Liver (tissue), 9 donors: ENCODE measurements around the gene CILP. TPM values are rescaled to one million over a fixed set of nuclear protein-coding genes. Genes with fewer than 3 reads are reported as not detected.

ENCODE experiments used
- DNase-seq: peaks from one replicate; pipeline ENCODE4 v3.0.0-alpha.2; 2017; ENCODE audit warnings: low spot score
- H3K27ac ChIP-seq, 2 donors: one replicate each; pipeline ENCODE4 v1.7.0; 2013; ENCODE audit warnings: inconsistent platforms in 2 of 2, low read length in 2 of 2, control low read depth in 1 of 2, low read depth in 1 of 2, mild to moderate bottlenecking in 1 of 2
- H3K27me3 ChIP-seq, 4 donors: one replicate each; pipeline versions ENCODE4 v1.6.1 to v1.7.0; 2013; ENCODE audit warnings: low read length in 3 of 4, inconsistent platforms in 1 of 4, mild to moderate bottlenecking in 1 of 4, moderate library complexity in 1 of 4; ENCODE audit not compliant: control insufficient read depth in 4 of 4, insufficient read depth in 4 of 4
- H3K36me3 ChIP-seq, 4 donors: one replicate each; pipeline versions ENCODE4 v1.6.1 to v1.7.0; 2013; ENCODE audit warnings: low read length in 3 of 4, mild to moderate bottlenecking in 3 of 4, low read depth in 1 of 4, moderate library complexity in 1 of 4; ENCODE audit not compliant: control insufficient read depth in 4 of 4, insufficient read depth in 3 of 4
- H3K4me1 ChIP-seq, 4 donors: one replicate each; pipeline versions ENCODE4 v1.6.1 to v1.7.0; 2013; ENCODE audit warnings: low read length in 3 of 4, mild to moderate bottlenecking in 3 of 4, moderate library complexity in 1 of 4; ENCODE audit not compliant: control insufficient read depth in 4 of 4, insufficient read depth in 4 of 4
- H3K4me3 ChIP-seq, 3 donors: one replicate each; pipeline versions ENCODE4 v1.6.1 to v1.7.0; 2013; ENCODE audit warnings: low read length in 3 of 3, control low read depth in 1 of 3, low read depth in 1 of 3, mild to moderate bottlenecking in 1 of 3
- H3K9ac ChIP-seq, 2 donors: one replicate each; pipeline ENCODE4 v1.7.0; 2013; ENCODE audit warnings: low read length in 2 of 2, mild to moderate bottlenecking in 2 of 2, moderate library complexity in 2 of 2, control low read depth in 1 of 2, low read depth in 1 of 2
- H3K9me3 ChIP-seq, 4 donors: one replicate each; pipeline versions ENCODE4 v1.6.1 to v1.7.0; 2013; ENCODE audit warnings: low read length in 3 of 4; ENCODE audit not compliant: control insufficient read depth in 4 of 4
- ATF3 ChIP-seq: IDR thresholded peaks from 2 replicates; pipeline ENCODE4 v1.6.1; 2016; ENCODE audit warnings: antibody characterized with exemption
- CTCF ChIP-seq: fragments of 150-350 bp; IDR thresholded peaks from 2 replicates; pipeline ENCODE4 v1.5.1; 2017; ENCODE audit warnings: improper control_type of control experiment, low read depth, low read length; ENCODE audit not compliant: missing input control
- EGR1 ChIP-seq, 2 donors: IDR thresholded peaks; 2 replicates each; pipeline ENCODE4 v1.6.1; 2016 to 2018; ENCODE audit warnings: antibody characterized with exemption in 2 of 2, low read depth in 2 of 2
- FOXA2 ChIP-seq: IDR thresholded peaks from 2 replicates; pipeline ENCODE4 v1.6.1; 2016; ENCODE audit warnings: antibody characterized with exemption
- HNF4A ChIP-seq, 2 donors: conservative IDR thresholded peaks; 2 replicates each; pipeline ENCODE4 v1.6.1; 2016; ENCODE audit warnings: antibody characterized with exemption in 2 of 2, mild to moderate bottlenecking in 2 of 2
- HNF4G ChIP-seq: IDR thresholded peaks from 2 replicates; pipeline ENCODE4 v1.6.1; 2016; ENCODE audit warnings: antibody characterized with exemption
- JUND ChIP-seq, 2 donors: IDR thresholded peaks; 2 replicates each; pipeline ENCODE4 v1.6.1; 2016; ENCODE audit warnings: antibody characterized with exemption in 2 of 2
- MAX ChIP-seq: IDR thresholded peaks from 2 replicates; pipeline ENCODE4 v1.6.1; 2016; ENCODE audit warnings: antibody characterized with exemption
- NR2F2 ChIP-seq: IDR thresholded peaks from 2 replicates; pipeline ENCODE4 v1.6.1; 2016; ENCODE audit warnings: antibody characterized with exemption
- RAD21 ChIP-seq, 2 donors: IDR thresholded peaks; 2 replicates each; pipeline ENCODE4 v1.6.1; 2016; ENCODE audit warnings: antibody characterized with exemption in 2 of 2, mild to moderate bottlenecking in 2 of 2
- REST ChIP-seq: IDR thresholded peaks from 2 replicates; pipeline ENCODE4 v1.6.1; 2016; ENCODE audit warnings: antibody characterized with exemption, mild to moderate bottlenecking
- RXRA ChIP-seq, 2 donors: IDR thresholded peaks; 2 replicates each; pipeline ENCODE4 v1.6.1; 2017 to 2018; ENCODE audit warnings: antibody characterized with exemption in 2 of 2, mild to moderate bottlenecking in 1 of 2
- SP1 ChIP-seq: IDR thresholded peaks from 2 replicates; pipeline ENCODE4 v1.6.1; 2018; ENCODE audit warnings: antibody characterized with exemption, mild to moderate bottlenecking
- TAF1 ChIP-seq: conservative IDR thresholded peaks from 2 replicates; pipeline ENCODE4 v1.6.1; 2016; ENCODE audit warnings: antibody characterized with exemption, mild to moderate bottlenecking
- YY1 ChIP-seq: IDR thresholded peaks from 2 replicates; pipeline ENCODE4 v1.6.1; 2016; ENCODE audit warnings: antibody characterized with exemption, mild to moderate bottlenecking
- WGBS: extraction: QIAGEN DNeasy Blood & Tissue Kit; methylation state at CpG from one replicate; pipeline ENCODE4 v1.1.7; 2013; 5-methylcytosine and 5-hydroxymethylcytosine counted together
- polyA plus RNA-seq, 2 donors: library from polyadenylated mRNA; stranded (reverse) in 1 of 2; unstranded in 1 of 2; fragments of 200-250 nt in 1 of 2; fragments of >200 nt in 1 of 2; fragmentation: Nextera tagmentation in 1 of 2; extraction: Ambion mirVana in 1 of 2; gene quantifications; one replicate each; pipeline versions ENCODE4 v1.2.1 to v1.2.3, GENCODE V29; 2013 to 2015
- total RNA-seq, 2 donors: library from RNA; depleted of rRNA; stranded (reverse); fragments of >200 nt; gene quantifications; one replicate each; pipeline ENCODE4 v1.2.3, GENCODE V29; 2014
- donor health status: healthy.
- donor health status: healthy.
- donor health status: healthy.
- donor health status: healthy.
- donor health status: healthy.

Gene CILP
- total and polyA plus RNA-seq, 4 donors: 0.28 to 2.6 (median 0.44) TPM

- no peaks in the 10 kb centered on the region for H3K27me3 ChIP-seq
- H3K4me1 ChIP-seq: no peaks in the 10 kb centered on the region
- H3K9ac ChIP-seq: no peak overlapping the region
- no peaks in the 10 kb centered on the region for H3K9me3 ChIP-seq
- no peak for DNase-seq
- H3K4me3 ChIP-seq: no peak overlapping the region
- TF ChIP-seq ATF3 (no peak), MAX (no peak), SP1 (no peak), FOXA2 (no peak), YY1 (no peak), HNF4G (no peak), EGR1 (IDR thresholded peaks at IDR 0.05; ENCODE audit: low read depth in 2 of 2) (no peak), TAF1 (no peak), HNF4A (conservative IDR thresholded peaks at IDR 0.05) (no peak), NR2F2 (no peak), REST (no peak)
- no peak overlapping the region for H3K27ac ChIP-seq
- WGBS: 89% methylated on average over 7 of the region's 7 CpGs
- peaks cover 0 to 53% (median 26%) of the 10 kb centered on the region in 4 donors for H3K36me3 ChIP-seq
Observed at GRCh38 chr15:65259367-65259797, 48.1 kb upstream of the CILP start.

- no peak for TF ChIP-seq ATF3
- Histone ChIP-seq H3K27ac (no peak overlapping the region), H3K9me3 (no peaks in the 10 kb centered on the region), H3K4me3 (no peak overlapping the region), H3K4me1 (no peaks in the 10 kb centered on the region), H3K9ac (no peak overlapping the region), H3K36me3 (peaks cover 0 to 49% (median 26%) of the 10 kb centered on the region in 4 donors), H3K27me3 (no peaks in the 10 kb centered on the region)
- no peak for DNase-seq
- WGBS: 83% methylated on average over 5 of the region's 5 CpGs
Observed at GRCh38 chr15:65258375-65259262, 47.3 kb upstream of the CILP start.

GRCh38 chr15:65255486-65256140, 44.3 kb upstream of the CILP start:
- 96% methylated on average over 7 of the region's 7 CpGs for WGBS
- Histone ChIP-seq H3K9ac (no peak overlapping the region), H3K27me3 (no peaks in the 10 kb centered on the region), H3K4me1 (no peaks in the 10 kb centered on the region), H3K4me3 (no peak overlapping the region), H3K9me3 (no peaks in the 10 kb centered on the region), H3K27ac (no peak overlapping the region), H3K36me3 (peaks cover 0 to 33% (median 19%) of the 10 kb centered on the region in 4 donors)
- DNase-seq: no peak
- no peak for TF ChIP-seq JUND (IDR thresholded peaks at IDR 0.05)
- TF ChIP-seq RXRA (IDR thresholded peaks at IDR 0.05): no peak
- TF ChIP-seq CTCF: no peak
- no peak for TF ChIP-seq RAD21 (IDR thresholded peaks at IDR 0.05)
- no peak for TF ChIP-seq REST
- no peak for TF ChIP-seq HNF4G
- TF ChIP-seq HNF4A (conservative IDR thresholded peaks at IDR 0.05): no peak
- no peak for TF ChIP-seq SP1
- no peak for TF ChIP-seq TAF1
- TF ChIP-seq YY1: no peak
